HG03103 (cell line): Measurements from ENCODE around the gene MT1F.

Source experiments
- ATAC-seq: cut with Tn5 transposase; IDR thresholded peaks from one replicate; pipeline ENCODE4 v1.9.1; 2021; ENCODE audit warnings: low read depth; ENCODE audit not compliant: unreplicated experiment

Gene MT1F

DNA sequence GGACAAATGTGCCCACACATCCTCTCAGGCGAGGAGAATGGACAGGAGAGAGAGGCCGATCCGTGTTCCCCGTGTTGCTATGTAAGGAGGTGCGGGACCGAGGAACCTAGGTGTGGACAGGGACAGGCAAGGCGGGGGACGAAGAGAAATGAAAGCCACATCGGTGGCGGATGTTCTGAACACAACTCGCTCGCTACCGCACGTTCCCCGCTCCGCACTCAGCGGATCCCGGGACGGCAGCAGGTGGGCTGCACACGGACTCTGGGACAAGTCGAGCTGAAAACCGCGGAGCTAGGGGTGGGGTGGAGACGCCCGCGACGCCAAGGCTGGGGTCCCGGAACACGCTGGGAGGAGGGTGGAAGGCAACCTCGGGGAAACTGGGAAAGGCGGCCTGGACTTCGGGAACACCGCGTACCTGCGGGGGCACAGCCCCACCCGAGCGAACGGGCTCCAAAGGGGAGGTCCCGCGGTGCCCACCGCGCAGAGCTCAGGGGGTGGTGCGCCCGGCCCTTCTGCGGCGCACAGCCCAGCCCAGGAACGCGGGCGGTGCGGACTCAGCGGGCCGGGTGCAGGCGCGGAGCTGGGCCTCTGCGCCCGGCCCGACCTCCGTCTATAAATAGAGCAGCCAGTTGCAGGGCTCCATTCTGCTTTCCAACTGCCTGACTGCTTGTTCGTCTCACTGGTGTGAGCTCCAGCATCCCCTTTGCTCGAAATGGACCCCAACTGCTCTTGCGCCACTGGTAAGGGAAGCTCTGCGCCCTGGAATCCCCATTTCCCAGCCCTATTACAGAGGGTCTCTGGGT lies 32.4 kb upstream of the MT1F start, which contains the start of gene MT1E:
Gene MT1E (plus strand): TSS at position 642 of the 803 bp plus-strand sequence. CDS start 71 bp downstream, at position 713.
- ATAC-seq, result no peak

DNA sequence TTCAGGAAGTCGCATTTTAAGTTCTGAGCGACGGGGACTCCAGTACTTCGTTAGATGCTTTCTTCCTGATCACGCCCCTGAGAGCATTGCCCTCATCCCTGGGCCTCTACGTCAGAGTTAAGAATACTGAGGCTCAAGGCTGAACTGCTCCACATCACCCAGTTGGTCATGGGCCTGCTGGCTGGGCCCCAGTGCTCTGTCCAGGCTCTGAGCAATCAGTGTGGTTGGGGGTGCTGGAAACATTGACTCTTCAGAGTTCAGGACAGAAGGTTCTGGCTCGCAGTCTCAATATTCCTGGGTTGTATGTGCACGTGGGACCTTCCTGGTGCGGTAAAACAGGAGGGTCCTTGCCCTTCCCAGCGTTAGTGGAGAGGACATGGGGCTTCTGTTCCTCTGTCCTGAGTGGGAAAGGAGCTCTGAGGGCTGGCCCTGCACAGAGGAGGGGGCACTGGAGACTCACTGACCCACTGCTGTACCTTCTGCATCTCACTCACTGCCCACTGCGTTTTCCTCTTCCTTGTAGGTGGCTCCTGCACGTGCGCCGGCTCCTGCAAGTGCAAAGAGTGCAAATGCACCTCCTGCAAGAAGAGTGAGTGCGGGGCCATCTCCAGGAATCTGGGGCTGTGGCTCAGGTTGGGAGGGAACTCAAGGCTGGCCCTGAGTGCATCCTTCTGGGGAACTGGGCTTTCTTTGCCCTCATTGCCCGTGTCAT lies 31.7 kb upstream of the MT1F start:
- ATAC-seq, result no peak

DNA sequence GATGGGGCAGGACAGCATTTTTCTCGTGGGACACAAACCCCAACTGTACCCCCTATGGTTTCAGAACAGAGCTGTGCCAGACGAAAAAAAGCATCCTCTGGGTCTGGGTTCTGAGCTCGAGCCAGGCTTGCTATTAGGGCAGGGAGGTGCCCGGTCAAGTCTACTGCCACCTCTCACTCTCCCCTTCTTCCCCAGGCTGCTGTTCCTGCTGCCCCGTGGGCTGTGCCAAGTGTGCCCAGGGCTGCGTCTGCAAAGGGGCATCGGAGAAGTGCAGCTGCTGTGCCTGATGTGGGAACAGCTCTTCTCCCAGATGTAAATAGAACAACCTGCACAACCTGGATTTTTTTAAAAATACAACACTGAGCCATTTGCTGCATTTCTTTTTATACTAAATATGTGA lies 31.1 kb upstream of the MT1F start:
- no peak for ATAC-seq

DNA sequence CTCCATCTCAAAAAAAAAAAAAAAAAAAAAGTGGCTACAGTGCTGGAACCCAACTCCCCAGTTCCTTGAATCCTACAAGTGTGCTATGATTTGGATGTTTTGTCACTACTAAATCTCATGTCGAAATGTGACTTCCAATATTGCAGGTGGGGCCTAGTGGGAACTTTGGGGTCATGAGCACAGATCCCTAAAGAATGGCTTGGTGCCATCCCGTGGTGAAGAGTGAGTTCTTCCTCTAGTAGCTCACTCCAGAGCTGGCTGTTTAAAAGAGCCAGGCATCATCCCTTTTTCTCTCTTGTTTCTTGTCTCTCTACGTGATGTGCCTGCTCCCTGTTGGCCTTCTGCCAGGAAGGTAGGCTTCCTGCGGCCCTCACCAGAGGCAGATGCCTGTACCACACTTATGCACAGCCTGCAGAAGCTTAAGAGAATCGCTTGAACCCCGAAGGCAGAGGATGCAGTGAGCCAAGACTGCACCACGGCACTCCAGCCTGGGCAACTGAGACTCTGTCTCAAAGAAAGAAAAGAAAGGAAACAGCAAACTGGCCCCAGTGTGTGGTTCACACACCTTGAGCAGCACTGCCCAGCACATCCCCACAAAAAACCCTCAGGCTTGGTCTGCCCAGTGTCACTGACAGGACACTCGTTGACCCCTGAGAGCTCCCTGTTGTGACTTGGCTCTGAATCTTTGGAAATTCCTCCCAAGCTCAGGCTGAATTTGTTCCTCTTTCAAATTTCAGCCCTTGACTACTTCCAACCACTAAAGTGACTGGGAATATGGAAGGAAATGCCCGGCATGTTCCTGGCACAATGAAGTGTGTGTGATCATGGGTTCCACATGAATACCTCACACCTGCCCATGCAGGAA lies 29.0 kb upstream of the MT1F start:
- no peak for ATAC-seq

DNA sequence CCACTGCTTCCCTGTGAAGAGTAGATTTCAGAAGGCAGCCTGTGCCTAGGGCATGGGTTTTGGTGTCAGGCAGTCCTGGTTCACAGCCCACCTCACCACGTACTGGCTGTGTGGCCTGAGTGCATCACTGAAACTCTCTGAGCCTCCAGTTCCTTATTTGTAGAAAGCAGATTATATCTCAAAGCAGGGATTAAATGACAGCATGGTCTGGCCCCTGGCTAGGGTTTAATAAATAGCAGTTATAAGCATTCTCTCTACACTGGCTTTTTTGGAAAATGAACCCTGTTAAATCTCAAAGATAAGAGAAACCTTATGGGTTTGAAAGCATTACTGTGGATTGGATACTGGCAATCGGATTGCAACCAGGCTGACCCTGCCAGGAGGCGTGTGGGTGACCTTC lies 28.2 kb upstream of the MT1F start:
- ATAC-seq, result no peak

DNA sequence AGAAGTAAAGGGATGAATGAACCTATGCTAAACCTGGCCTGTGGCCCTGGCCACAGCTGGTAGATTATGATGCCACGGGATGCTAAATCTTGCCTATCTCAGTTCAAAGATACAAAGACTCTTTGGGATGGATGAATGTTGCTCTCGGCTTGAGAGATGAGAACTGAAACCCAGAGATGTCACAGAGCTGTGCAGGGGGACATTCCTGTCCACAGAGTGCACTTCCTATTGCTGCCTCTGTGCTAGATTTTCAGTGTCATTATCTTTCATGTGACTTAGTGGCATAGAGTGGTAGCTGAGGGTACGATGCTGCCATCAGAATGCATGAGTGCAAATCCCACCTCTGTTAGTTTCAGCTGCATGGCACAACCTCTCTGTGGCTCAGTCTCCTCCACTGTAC lies 27.6 kb upstream of the MT1F start:
- peak; percentile 73 for ATAC-seq

DNA sequence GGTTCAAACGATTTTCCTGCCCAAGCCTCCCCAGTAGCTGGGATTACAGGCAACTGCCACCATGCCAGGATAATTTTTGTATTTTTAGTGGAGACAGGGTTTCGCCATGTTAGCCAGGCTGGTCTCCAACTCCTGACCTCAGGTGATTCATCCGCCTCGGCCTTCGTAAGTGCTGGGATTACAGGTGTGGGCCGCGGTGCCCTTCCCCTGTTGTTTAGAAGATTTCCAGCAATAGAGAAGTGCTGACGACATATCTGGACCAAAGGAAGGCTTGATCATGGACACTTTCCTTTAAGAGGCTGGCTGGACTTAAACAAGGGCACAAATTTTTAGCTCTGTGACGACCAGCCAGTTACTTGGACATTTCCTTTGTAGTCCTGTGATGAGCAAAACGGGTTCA lies 26.6 kb upstream of the MT1F start:
- no peak for ATAC-seq

DNA sequence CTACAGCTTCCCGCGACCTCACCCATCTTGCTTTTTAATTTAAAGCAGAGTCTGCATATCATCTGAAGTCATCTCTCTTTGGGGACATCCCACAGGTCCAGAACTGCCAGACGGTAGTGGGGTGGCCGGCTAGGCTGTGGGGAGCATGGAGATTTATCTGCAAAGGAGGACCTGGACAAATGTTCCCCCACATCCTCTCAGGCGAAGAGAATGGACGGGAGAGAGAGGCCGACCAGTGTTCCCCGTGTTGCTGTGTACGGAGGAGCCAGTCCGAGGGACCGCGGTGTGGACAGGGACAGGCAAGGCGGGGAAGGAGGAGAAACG lies 26.0 kb upstream of the MT1F start:
- ATAC-seq, result no peak

DNA sequence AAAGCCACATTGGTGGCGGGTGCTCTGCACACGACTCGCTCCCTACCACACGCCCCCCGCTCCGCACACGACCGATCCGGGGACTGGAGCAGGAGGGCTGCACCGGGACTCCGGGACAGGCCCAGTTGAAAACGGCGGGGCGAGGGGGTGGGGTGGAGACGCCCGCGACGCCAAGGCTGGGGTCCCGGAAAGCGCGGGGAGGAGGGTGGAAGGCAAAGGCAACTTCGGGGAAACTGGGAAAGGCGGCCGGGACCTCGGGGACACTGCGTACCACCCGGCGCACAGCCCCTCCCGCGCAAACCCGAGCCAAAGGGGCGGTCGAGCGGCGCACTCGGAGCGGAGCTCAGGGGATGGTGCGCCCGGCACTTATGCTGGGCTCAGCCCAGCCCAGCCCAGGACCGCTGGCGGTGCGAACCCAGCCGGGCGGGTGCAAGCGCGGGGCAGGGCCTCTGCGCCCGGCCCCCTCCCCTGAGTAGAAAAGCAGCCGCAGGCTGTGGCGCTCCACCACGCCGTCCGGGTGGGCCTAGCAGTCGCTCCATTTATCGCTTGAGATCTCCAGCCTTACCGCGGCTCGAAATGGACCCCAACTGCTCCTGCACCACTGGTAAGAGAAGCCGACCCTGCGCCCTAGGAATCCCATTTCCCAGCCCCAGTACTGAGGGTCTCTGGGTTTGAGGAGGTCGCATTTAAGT lies 25.5 kb upstream of the MT1F start, which contains the start of gene MT1M:
Gene MT1M (plus strand): TSS at position 504 of the 692 bp plus-strand sequence. CDS start 73 bp downstream, at position 577.
- ATAC-seq, result no peak

DNA sequence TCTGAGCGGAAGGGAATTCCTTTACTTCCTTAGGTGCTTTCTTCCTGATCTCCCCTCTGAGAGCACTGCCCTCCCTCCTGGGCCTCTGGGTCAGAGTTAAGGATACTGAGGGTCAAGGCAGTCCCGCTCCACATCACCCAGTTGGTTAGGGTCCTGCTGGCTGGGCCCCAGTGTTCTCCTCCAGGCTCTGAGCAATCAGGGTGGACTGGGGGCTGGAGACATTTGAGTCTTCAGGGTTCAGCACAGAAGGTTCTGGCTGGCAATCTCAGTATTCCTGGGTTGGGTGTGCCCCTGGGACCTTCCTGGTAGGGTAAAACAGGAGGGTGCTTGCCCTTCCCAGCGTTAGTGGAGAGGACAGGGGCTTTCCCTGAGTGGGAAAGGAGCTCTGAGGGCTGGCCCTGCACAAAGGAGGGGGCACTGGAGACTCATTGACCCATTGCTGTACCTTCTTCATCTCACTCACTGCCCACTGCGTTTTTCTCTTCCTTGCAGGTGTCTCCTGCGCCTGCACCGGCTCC lies 24.9 kb upstream of the MT1F start:
- no peak for ATAC-seq

DNA sequence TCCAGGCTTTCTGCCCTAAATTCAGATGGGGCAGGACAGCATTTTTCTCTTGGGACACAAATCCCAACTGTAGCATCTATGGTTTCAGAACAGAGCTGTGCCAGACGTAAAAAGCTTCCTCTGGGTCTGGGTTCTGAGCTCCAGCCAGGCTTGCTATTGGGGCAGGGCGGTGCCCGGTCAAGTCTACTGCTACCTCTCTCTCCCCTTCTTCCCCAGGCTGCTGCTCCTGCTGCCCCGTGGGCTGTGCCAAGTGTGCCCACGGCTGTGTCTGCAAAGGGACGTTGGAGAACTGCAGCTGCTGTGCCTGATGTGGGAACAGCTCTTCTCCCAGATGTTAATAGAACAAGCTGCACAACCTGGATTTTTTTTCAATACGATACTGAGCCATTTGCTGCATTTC lies 24.2 kb upstream of the MT1F start:
- no peak for ATAC-seq

DNA sequence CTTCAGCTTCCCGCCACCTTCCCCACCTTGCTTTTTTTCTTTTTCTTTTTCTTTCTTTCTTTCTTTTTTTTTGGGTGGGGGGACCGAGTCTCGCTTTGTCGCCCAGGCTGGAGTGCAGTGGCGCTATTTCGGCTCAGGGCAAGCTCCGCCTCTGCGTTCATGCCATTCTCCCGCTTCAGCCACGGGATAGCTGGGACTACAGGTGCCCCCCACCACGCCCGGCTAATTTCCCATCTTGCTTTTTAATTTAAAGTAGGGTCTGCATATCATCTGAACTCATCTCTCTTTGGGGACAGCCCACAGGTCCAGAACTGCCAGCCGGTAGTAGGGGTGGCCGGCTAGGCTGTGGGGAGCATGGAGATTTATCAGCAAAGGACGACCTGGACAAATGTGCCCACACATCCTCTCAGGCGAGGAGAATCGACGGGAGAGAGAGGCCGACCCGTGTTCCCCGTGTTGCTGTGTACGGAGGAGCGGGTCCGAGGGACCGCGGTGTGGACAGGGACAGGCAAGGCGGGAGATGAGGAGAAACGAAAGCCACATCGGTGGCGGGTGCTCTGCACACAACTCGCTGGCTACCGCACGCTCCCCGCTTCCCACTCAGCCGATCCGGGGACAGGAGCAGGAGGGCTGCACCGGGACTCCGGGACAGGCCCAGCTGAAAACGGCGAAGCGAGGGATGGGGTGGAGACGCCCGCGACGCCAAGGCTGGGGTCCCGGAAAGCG lies 22.9 kb upstream of the MT1F start:
- ATAC-seq, result no peak

DNA sequence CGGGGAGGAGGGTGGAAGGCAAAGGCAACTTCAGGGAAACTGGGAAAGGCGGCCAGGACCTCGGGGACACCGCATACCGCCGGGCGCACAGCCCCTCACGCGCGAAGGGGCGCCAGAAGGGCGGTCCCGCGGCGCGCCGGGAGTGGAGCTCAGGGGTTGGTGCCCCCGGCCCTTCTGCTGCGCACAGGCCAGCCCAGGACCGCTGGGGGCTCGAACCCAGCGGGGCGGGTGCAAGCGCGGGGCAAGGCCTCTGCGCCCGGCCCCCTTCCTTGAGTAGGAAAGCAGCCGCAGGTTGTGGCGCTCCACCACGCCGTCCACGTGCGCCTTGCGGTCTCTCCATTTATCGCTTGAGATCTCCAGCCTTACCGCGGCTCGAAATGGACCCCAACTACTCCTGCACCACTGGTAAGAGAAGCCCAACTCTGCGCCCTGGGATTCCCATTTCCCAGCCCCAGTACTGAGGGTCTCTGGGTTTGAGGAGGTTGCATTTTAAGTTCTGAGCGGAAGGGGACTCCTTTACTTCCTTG lies 22.3 kb upstream of the MT1F start:
- ATAC-seq, result no peak

DNA sequence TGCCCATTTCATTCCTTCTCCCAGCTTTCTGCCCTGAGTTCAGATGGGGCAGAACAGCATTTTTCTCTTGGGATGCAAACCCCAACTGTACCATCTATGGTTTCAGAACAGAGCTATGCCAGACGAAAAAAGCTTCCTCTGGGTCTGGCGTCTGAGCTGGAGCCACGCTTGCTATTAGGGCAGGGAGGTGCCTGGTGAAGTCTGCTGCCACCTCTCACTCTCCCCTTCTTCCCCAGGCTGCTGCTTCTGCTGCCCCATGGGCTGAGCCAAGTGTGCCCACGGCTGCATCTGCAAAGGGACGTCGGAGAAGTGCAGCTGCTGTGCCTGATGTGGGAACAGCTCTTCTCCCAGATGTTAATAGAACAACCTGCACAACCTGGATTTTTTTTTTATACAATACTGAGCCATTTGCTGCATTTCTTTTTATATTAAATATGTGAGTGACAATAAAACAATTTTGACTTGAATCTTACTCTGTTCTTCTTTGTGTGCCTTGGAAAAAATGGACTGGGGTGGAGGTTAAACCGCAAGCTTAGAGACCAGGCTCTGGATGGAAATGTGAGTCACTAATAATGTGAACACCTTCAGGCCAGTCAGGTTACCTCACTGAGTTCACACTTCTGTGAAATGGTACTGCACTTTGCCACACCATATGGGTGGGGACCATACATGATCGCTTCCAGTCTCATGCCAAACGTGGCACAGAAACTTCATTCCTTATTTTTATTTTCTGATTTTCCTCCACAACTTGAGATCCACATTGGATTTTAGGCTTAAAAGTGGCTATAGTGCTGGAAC lies 20.9 kb upstream of the MT1F start:
- ATAC-seq, result no peak

DNA sequence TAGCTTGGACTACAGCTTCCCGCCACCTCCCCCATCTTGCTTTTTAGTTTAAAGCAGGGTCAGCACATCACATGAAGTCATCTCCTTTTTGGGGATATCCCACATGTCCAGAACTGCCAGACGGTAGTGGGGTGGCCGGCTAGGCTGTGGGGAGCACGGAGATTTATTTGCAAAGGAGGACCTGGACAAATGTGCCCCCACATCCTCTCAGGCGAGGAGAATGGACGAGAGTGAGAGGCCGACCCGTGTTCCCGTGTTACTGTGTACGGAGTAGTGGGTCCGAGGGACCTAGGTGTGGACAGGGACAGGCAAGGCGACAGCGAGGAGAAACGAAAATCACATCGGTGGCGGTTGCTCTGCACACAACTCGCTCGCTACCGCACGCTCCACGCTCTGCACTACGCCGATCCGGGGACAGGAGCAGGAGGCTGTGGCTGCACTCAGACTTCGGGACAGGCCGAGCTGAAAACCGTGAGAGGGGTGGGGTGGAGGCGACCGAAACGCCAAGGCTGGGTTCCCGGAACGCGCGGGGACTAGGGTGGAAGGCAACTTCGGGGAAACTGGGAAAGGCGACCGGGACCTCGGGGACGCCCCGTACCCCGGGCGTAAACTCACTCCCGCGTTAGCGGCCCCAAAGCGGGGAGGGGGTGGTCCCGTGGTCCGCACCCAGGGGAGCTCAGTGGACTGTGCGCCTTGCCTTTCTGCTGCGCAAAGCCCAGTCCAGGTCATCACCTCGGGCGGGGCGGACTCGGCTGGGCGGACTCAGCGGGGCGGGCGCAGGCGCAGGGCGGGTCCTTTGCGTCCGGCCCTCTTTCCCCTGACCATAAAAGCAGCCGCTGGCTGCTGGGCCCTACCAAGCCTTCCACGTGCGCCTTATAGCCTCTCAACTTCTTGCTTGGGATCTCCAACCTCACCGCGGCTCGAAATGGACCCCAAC lies 19.7 kb upstream of the MT1F start, which contains the start of gene MT1A:
Gene MT1A (plus strand): TSS at position 853 of the 937 bp plus-strand sequence. CDS start 73 bp downstream, at position 926.
- no peak for ATAC-seq

DNA sequence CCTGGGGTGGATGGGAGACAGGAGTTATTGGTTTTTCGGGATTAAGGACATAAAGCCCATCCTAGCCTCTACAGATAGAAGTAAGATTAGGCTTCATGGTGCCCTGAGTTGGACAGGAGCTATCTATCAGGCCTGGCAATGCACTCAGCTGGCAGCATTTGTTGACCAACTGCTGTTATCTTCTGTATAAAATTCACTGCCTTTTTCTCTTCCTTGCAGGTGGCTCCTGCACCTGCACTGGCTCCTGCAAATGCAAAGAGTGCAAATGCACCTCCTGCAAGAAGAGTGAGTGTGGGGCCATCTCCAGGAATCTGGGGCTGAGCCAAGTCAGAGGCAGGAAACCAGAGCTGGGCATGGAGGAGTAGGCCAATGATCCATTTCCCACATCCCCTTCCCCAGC lies 18.7 kb upstream of the MT1F start:
- no peak for ATAC-seq

DNA sequence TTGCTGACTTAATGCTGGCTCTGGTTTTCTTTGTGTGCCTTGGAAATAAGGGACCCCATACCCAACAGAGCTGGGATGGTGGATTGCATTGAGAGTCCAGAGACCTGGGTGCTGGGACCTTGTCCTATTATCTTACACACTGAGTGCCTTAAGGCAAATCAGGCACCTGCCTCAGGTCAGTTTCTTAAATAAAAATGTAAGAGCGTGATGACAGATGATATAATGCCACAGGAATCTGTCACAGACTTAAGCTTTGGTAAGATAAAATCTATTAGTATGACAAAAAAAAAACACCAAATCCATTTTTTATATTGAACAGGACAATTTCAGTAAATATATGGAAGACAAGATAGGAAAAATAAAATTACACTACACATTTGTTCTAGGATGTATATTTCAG lies 17.7 kb upstream of the MT1F start:
- ATAC-seq, result no peak
